SU-DHL-6 (cell line): ENCODE measurements around the gene WDPCP.

ENCODE experiments used
- H2AFZ ChIP-seq: fragments of 200-600 bp; sonication (generic); 2 replicates; pipeline ENCODE4 v1.6.1; 2014; ENCODE audit warnings: low read depth, mild to moderate bottlenecking, moderate library complexity, mixed read lengths, antibody characterized with exemption, low read length; ENCODE audit not compliant: severe bottlenecking
- H3F3A ChIP-seq: fragments of 200-600 bp; shearing (Covaris generic); 2 replicates; pipeline ENCODE4 v1.6.0; 2016; ENCODE audit warnings: antibody characterized with exemption, mild to moderate bottlenecking; ENCODE audit not compliant: insufficient read depth
- H3K27ac ChIP-seq: fragments of 200-600 bp; sonication (generic); 2 replicates; pipeline ENCODE4 v1.5.1; 2016; ENCODE audit warnings: low read depth, mild to moderate bottlenecking, low read length, moderate library complexity, mixed read lengths
- H3K27me3 ChIP-seq: fragments of 200-600 bp; sonication (generic), shearing (Covaris generic); 2 replicates; pipeline ENCODE4 v1.6.0; 2014; ENCODE audit warnings: mild to moderate bottlenecking, low read length
- H3K36me3 ChIP-seq: fragments of 200-600 bp; sonication (generic); 2 replicates; pipeline ENCODE4 v1.6.1; 2014; ENCODE audit warnings: mild to moderate bottlenecking, low read length, mixed read lengths
- H3K4me2 ChIP-seq: fragments of 300-600, 200-600 bp; shearing (Covaris generic), sonication (generic); 2 replicates; pipeline ENCODE4 v1.6.0; 2014; ENCODE audit warnings: low read length, low read depth, mild to moderate bottlenecking; ENCODE audit not compliant: poor library complexity, severe bottlenecking
- H3K4me3 ChIP-seq: fragments of 200-600 bp; sonication (generic); 2 replicates; pipeline ENCODE4 v1.5.1; 2014; ENCODE audit warnings: antibody characterized with exemption, low read length, mild to moderate bottlenecking, mixed read lengths; ENCODE audit not compliant: insufficient read depth, poor library complexity, severe bottlenecking
- H3K79me2 ChIP-seq: fragments of 200-600 bp; sonication (generic); 2 replicates; pipeline ENCODE4 v1.6.1; 2014; ENCODE audit warnings: mild to moderate bottlenecking, low read length, moderate library complexity; ENCODE audit not compliant: insufficient read depth
- H3K9ac ChIP-seq: fragments of 200-600 bp; sonication (generic); 2 replicates; pipeline ENCODE4 v1.7.0; 2014; ENCODE audit warnings: mild to moderate bottlenecking, low read length
- H3K9me2 ChIP-seq: fragments of 200-600 bp; sonication (generic); replicated peaks from 2 replicates; pipeline ENCODE4 v1.6.1; 2014; ENCODE audit warnings: low read length; ENCODE audit not compliant: insufficient read depth
- H3K9me3 ChIP-seq: fragments of 200-600 bp; sonication (generic); 2 replicates; pipeline ENCODE4 v1.6.1; 2014; ENCODE audit warnings: low read length, mixed read lengths; ENCODE audit not compliant: insufficient read depth
- H4K20me1 ChIP-seq: fragments of 200-600 bp; sonication (generic); 2 replicates; pipeline ENCODE4 v1.6.1; 2014; ENCODE audit warnings: low read depth, mild to moderate bottlenecking, antibody characterized with exemption, low read length, moderate library complexity, mixed read lengths
- EZH2phosphoT487 ChIP-seq: fragments of 200-600 bp; sonication (generic), shearing (Covaris generic); conservative IDR thresholded peaks from 2 replicates; pipeline ENCODE4 v1.6.1; 2018; ENCODE audit warnings: mild to moderate bottlenecking, antibody characterized with exemption, low read length, moderate library complexity, mixed read lengths
- TF ChIP-seq, protein P1 (sequence below): fragments of 200-600 bp; sonication (generic); IDR thresholded peaks from one replicate; pipeline ENCODE4 v1.5.1; 2017; ENCODE audit warnings: antibody characterized with exemption, mild to moderate bottlenecking, low read length, moderate library complexity; ENCODE audit not compliant: insufficient read depth, poor library complexity, severe bottlenecking

Gene WDPCP

DNA sequence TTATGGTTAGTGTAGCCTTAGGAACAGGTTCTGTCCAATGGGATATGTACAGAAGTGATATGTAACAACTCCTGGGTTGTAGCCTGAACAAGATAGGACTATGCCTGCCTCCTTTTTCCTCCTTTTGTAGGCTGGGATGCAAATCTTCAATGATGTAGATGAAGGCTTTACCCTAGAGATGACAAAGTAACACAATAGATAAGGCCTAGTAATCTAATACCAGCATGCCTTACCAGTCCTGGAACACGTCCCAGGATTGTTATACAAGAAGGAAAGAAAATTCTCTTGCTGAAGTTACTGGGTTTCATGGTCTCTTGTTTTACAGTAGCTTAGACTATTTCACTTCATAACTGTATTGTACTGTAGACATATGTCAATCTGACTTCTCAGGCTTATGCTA, 345.5 kb downstream of the WDPCP start:
- no peak overlapping the region for H3K4me3 ChIP-seq
- TF ChIP-seq, protein P1, sequence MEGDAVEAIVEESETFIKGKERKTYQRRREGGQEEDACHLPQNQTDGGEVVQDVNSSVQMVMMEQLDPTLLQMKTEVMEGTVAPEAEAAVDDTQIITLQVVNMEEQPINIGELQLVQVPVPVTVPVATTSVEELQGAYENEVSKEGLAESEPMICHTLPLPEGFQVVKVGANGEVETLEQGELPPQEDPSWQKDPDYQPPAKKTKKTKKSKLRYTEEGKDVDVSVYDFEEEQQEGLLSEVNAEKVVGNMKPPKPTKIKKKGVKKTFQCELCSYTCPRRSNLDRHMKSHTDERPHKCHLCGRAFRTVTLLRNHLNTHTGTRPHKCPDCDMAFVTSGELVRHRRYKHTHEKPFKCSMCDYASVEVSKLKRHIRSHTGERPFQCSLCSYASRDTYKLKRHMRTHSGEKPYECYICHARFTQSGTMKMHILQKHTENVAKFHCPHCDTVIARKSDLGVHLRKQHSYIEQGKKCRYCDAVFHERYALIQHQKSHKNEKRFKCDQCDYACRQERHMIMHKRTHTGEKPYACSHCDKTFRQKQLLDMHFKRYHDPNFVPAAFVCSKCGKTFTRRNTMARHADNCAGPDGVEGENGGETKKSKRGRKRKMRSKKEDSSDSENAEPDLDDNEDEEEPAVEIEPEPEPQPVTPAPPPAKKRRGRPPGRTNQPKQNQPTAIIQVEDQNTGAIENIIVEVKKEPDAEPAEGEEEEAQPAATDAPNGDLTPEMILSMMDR, result no peak
- no peak for TF ChIP-seq EZH2phosphoT487
- no peaks in the 10 kb centered on the region for H4K20me1 ChIP-seq

DNA sequence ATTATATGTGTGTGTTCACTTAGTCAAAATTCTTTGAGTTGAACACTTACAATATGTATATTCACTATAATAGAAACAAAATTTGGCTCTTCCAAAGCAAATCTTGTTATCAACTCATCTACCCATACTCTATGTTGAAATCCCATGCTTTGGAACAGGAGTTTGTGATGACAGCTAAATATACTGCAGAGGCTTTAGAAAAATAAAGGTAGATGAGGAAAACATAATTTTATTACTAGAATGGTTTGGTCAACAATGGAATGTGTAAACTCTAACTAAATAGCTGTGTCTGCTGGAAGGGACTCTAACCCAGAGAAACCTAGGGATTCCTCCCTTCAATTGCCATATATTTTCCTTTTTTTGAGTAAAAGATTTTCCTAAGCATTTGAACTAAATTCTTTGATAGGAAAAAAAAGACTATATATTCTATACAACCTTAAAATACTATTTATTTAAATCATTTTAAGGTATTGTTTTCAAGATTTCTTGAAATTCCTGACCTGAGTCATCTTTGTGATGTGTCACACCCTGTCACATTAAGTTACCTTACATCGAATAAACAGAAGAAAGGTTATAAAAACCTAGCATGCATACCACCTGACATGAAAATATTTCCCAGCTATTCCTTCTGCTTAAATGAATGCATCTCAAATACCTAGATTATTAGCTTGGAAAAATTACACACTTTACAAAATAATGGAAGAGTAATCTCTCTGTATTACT, 362.2 kb downstream of the WDPCP start:
- no peaks in the 10 kb centered on the region for H3K36me3 ChIP-seq
- TF ChIP-seq, protein P1, result no peak
- no peak for TF ChIP-seq EZH2phosphoT487
- no peak overlapping the region for H3K9ac ChIP-seq
- H2AFZ ChIP-seq, result no peak overlapping the region
- no peaks in the 10 kb centered on the region for H3K27me3 ChIP-seq
- no peak overlapping the region for H3K4me3 ChIP-seq
- H3K27ac ChIP-seq, result no peak overlapping the region
- H3K9me3 ChIP-seq, result no peaks in the 10 kb centered on the region
- no peaks in the 10 kb centered on the region for H3K79me2 ChIP-seq
- no peaks in the 10 kb centered on the region for H4K20me1 ChIP-seq
- H3K4me2 ChIP-seq, result no peak overlapping the region
- H3F3A ChIP-seq, result no peaks in the 10 kb centered on the region
- no peaks in the 10 kb centered on the region for H3K9me2 ChIP-seq

More for the DNA sequence above, 345.5 kb downstream of the WDPCP start:
- Histone ChIP-seq H3F3A (no peaks in the 10 kb centered on the region), H3K9ac (no peak overlapping the region), H3K4me2 (no peak overlapping the region), H3K9me3 (no peaks in the 10 kb centered on the region), H3K36me3 (no peaks in the 10 kb centered on the region), H3K27ac (no peak overlapping the region), H3K9me2 (no peaks in the 10 kb centered on the region), H3K27me3 (no peaks in the 10 kb centered on the region), H2AFZ (no peak overlapping the region), H3K79me2 (no peaks in the 10 kb centered on the region)

DNA sequence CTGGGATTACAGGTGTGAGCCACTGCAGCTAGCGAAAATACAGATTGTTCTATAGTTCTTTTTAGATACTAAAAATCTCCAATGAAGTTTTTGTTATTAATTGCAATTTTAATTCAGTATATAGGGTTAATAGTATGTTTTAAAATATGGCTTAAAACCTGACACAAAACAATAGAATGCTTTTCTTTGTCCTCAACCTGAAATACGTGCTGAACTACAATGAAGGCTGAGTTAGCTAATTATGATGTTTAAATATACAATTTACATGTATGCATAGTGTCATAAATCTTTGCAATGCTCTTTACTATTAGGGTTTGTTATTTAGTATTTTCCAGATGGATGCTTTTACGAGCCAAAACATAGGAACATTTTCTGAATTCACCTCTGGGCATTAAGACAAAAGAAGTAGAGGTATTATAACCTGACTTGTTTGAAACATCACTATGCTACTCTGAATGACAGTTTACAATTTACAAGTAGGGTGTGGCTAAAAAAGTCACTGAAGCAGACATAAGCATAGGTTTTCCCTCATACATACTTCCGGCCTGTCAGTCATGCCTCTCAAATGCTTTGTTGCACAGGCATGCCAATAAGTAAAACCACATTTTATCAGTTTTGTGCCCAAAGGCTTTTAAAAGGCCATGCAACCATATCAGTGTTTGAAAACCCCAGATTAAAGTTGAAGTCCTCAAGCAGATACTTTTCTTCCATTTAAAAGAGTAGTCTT, 369.3 kb downstream of the WDPCP start:
- no peaks in the 10 kb centered on the region for H3K9me2 ChIP-seq
- no peak overlapping the region for H3K4me3 ChIP-seq
- TF ChIP-seq, protein P1, result no peak
- TF ChIP-seq EZH2phosphoT487, result no peak
- H3K27ac ChIP-seq, result no peak overlapping the region
- no peaks in the 10 kb centered on the region for H3K27me3 ChIP-seq
- H3F3A ChIP-seq, result no peaks in the 10 kb centered on the region
- no peak overlapping the region for H2AFZ ChIP-seq
- H3K9ac ChIP-seq, result no peak overlapping the region
- no peak overlapping the region for H3K4me2 ChIP-seq
- H3K36me3 ChIP-seq, result no peaks in the 10 kb centered on the region
- H4K20me1 ChIP-seq, result no peaks in the 10 kb centered on the region
- H3K9me3 ChIP-seq, result no peaks in the 10 kb centered on the region
- H3K79me2 ChIP-seq, result no peaks in the 10 kb centered on the region
